ENCODE results near the gene BCO2. TPM values are rescaled to one million over a fixed set of nuclear protein-coding genes. Genes with fewer than 3 reads are reported as not detected.

Gene BCO2
- total RNA-seq, 1 donor from 2014 or later, result 3.6 TPM

DNA sequence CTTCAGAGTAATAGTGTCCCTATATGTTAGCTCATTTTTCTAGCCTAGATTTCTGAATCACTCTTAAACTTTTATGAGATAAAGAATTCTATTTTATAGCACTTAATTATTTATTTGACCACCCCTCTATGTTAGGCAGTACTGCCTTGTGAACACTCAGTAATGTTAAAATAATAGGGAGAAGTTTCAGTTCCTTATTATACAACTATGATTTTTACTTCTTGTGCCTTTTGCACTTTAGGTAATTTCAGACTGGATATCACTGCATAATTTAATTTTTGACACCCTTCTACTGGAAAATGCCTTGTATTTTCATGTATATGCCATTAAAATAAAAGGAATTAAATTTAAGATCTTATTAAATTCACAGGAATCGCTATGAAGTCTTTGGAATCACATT lies 3.1 kb downstream of the BCO2 start:
- H3K4me3 Mint-ChIP-seq (ENCODE audit: low read depth), result no peak overlapping the region
- H3K4me1 Mint-ChIP-seq (ENCODE audit: low read depth), result peaks cover 13% of the 10 kb centered on the region
- H3K36me3 Mint-ChIP-seq (ENCODE audit: insufficient read depth), result peaks cover 4% of the 10 kb centered on the region
- no peaks in the 10 kb centered on the region for H3K9me3 Mint-ChIP-seq (ENCODE audit: low read depth)
- TF ChIP-seq, protein P1, sequence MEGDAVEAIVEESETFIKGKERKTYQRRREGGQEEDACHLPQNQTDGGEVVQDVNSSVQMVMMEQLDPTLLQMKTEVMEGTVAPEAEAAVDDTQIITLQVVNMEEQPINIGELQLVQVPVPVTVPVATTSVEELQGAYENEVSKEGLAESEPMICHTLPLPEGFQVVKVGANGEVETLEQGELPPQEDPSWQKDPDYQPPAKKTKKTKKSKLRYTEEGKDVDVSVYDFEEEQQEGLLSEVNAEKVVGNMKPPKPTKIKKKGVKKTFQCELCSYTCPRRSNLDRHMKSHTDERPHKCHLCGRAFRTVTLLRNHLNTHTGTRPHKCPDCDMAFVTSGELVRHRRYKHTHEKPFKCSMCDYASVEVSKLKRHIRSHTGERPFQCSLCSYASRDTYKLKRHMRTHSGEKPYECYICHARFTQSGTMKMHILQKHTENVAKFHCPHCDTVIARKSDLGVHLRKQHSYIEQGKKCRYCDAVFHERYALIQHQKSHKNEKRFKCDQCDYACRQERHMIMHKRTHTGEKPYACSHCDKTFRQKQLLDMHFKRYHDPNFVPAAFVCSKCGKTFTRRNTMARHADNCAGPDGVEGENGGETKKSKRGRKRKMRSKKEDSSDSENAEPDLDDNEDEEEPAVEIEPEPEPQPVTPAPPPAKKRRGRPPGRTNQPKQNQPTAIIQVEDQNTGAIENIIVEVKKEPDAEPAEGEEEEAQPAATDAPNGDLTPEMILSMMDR (IDR thresholded peaks at IDR 0.05; ENCODE audit: unreplicated experiment), result no peak
- H3K27me3 Mint-ChIP-seq, result peaks cover 3% of the 10 kb centered on the region
- no peak overlapping the region for H3K27ac Mint-ChIP-seq
- DNase-seq (ENCODE audit: low spot score, unreplicated experiment), result no peak

DNA sequence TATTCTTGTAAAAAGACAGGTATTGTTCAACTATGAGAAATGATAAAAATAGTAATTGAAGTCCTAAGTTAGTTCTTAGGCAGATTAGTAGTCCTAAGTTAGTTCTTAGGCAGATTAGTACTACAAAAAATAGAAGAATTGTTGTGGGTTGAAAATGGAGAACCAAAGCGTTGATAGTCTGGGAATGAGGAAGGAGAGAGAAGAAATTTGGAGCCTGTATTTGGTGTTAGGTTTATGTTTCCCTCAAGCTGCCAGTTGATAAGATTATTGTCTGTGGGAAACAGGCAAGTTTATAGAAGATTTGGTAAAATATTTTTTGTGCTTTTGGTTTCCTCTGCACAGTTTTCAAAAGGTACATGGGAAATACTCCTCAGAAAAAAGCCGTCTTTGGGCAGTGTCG lies 3.6 kb downstream of the BCO2 start:
- DNase-seq (ENCODE audit: low spot score, unreplicated experiment), result no peak
- Mint-ChIP-seq H3K27ac (no peak overlapping the region), H3K9me3 (ENCODE audit: low read depth) (no peaks in the 10 kb centered on the region), H3K4me1 (ENCODE audit: low read depth) (peaks cover 13% of the 10 kb centered on the region), H3K4me3 (ENCODE audit: low read depth) (no peak overlapping the region), H3K36me3 (ENCODE audit: insufficient read depth) (peaks cover 4% of the 10 kb centered on the region), H3K27me3 (peaks cover 3% of the 10 kb centered on the region)
- TF ChIP-seq, protein P1 (IDR thresholded peaks at IDR 0.05; ENCODE audit: unreplicated experiment), result no peak

DNA sequence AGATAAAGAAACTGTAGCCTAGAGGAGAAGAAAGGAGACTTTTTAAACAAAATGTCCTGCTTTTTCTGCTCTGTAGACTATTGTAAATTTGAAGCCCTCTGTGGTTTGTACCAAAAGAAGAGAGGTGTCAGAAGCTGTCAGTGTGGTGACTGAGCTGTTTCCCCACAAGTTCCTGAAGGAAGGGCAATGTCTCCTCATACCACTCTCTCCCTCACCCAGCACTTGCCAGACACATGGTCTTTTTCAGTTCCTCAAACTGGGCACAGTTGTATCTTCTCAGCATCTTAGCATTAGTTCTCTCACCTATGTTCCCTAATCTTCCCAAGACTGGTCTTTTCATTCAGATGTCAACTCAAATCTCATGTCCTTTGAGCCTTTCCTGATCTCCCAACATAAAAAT lies 4.3 kb downstream of the BCO2 start:
- Mint-ChIP-seq H3K4me3 (ENCODE audit: low read depth) (no peak overlapping the region), H3K9me3 (ENCODE audit: low read depth) (no peaks in the 10 kb centered on the region), H3K27ac (no peak overlapping the region), H3K27me3 (peaks cover 3% of the 10 kb centered on the region), H3K36me3 (ENCODE audit: insufficient read depth) (peaks cover 4% of the 10 kb centered on the region), H3K4me1 (ENCODE audit: low read depth) (peaks cover 13% of the 10 kb centered on the region)
- TF ChIP-seq, protein P1 (IDR thresholded peaks at IDR 0.05; ENCODE audit: unreplicated experiment), result no peak
- DNase-seq (ENCODE audit: low spot score, unreplicated experiment), result no peak

DNA sequence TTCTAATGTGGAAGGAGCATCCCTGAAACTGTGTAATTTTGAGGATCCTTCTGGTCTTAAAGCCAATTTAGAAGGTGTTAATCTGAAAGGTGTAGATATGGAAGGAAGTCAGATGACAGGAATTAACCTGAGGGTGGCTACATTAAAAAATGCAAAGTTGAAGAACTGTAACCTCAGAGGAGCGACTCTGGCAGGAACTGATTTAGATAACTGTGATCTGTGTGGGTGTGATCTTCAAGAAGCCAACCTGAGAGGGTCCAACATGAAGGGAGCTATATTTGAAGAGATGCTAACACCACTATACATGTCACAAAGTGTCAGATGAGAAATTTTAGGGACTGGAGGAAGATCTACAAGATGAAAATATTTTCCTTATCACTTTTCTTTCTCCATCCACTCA lies 7.6 kb downstream of the BCO2 start:
- DNase-seq (ENCODE audit: low spot score, unreplicated experiment), result no peak
- Mint-ChIP-seq H3K27me3 (peaks cover 10% of the 10 kb centered on the region), H3K36me3 (ENCODE audit: insufficient read depth) (peaks cover 4% of the 10 kb centered on the region), H3K4me1 (ENCODE audit: low read depth) (no peaks in the 10 kb centered on the region), H3K4me3 (ENCODE audit: low read depth) (no peak overlapping the region), H3K27ac (no peak overlapping the region), H3K9me3 (ENCODE audit: low read depth) (no peaks in the 10 kb centered on the region)
- TF ChIP-seq, protein P1 (IDR thresholded peaks at IDR 0.05; ENCODE audit: unreplicated experiment), result no peak

DNA sequence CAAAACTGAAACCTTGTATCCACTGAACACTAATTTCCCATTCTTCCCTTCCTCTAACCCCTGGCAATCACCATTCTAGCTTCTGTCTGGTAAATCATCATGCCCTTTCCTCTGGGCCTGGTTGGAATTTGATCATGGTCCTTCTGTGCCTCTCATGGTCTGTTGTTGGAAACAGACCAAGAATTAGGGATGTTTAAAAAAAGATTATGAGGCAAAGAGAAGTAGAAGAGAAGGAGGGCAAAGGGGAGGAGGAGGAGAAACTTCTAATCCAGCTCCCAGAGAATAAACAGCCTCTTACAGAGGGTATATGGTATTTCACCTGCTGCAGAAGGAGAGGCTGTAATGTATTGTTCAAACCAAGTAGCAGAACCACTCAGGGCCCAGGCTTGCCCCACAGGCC lies 10.6 kb downstream of the BCO2 start:
- Mint-ChIP-seq H3K27me3 (peaks cover 13% of the 10 kb centered on the region), H3K4me3 (ENCODE audit: low read depth) (no peak overlapping the region), H3K9me3 (ENCODE audit: low read depth) (no peaks in the 10 kb centered on the region), H3K36me3 (ENCODE audit: insufficient read depth) (peaks cover 2% of the 10 kb centered on the region), H3K27ac (no peak overlapping the region), H3K4me1 (ENCODE audit: low read depth) (no peaks in the 10 kb centered on the region)
- DNase-seq (ENCODE audit: low spot score, unreplicated experiment), result no peak
- TF ChIP-seq, protein P1 (IDR thresholded peaks at IDR 0.05; ENCODE audit: unreplicated experiment), result no peak
